Measurements from ENCODE around the gene MAN2B2. TPM values are rescaled to one million over a fixed set of nuclear protein-coding genes. Genes with fewer than 3 reads are reported as not detected.
A peak's percentile ranks its signal among the peaks of the same experiment; 100 is the strongest.

The MAN2B2 gene
- total and polyA plus RNA-seq, 2 of the 8 experiments (the other 6 are each of a cell fraction or from before 2014, with no cell fraction given) = 3.3 to 4.0 TPM

- Histone ChIP-seq H3K36me3 (ENCODE audit: control insufficient read depth in 2 of 4, insufficient read depth in 4 of 4, low read length in 3 of 4) (no peaks in the 10 kb centered on the region), H2BK20ac (ENCODE audit: low read length) (no peak overlapping the region), H2AFZ (ENCODE audit: low read length) (peak overlapping the region; percentile 43), H2AK5ac (ENCODE audit: low read depth, low read length) (no peak overlapping the region), H4K91ac (replicated peaks; ENCODE audit: insufficient read length, low read length) (no peak overlapping the region), H2BK120ac (replicated peaks; ENCODE audit: low read depth, low read length) (no peak overlapping the region), H2BK12ac (ENCODE audit: low read depth, low read length) (no peak overlapping the region), H3K18ac (ENCODE audit: extremely low read depth, low read length) (peak overlapping the region; percentile 60), H2BK15ac (ENCODE audit: low read length) (no peak overlapping the region; the same call in 1 of the 2 replicates), H3K56ac (replicated peaks; ENCODE audit: insufficient read length, low read depth, low read length) (no peak overlapping the region), H3K27ac (ENCODE audit: low read depth, low read length) (no peak overlapping the region), H3K79me1 (ENCODE audit: low read depth, low read length) (no peaks in the 10 kb centered on the region), H3K23me2 (ENCODE audit: low read depth, low read length) (peaks cover 6% of the 10 kb centered on the region; the same call in 1 of the 2 replicates), H4K20me1 (replicated peaks in 1 of 2; ENCODE audit: control insufficient read depth in 1 of 2, insufficient read depth in 2 of 2, low read length in 2 of 2) (no peaks in the 10 kb centered on the region), H3K9ac (replicated peaks in 1 of 4; ENCODE audit: extremely low read depth in 1 of 4, low read depth in 3 of 4, low read length in 3 of 4) (no peak overlapping the region; a peak in 1 of 7 replicates), H3K9me3 (ENCODE audit: insufficient read depth in 2 of 2, low read depth in 1 of 2, low read length in 1 of 2) (no peaks in the 10 kb centered on the region), H4K5ac (ENCODE audit: insufficient read length, low read depth, low read length) (no peak overlapping the region), H4K8ac (ENCODE audit: extremely low read depth, insufficient read depth, low read length) (no peak overlapping the region; the same call in 1 of the 2 replicates), H3K23ac (ENCODE audit: insufficient read length) (no peak overlapping the region), H3K4me1 (replicated peaks in 1 of 4; ENCODE audit: control insufficient read depth in 3 of 4, insufficient read depth in 4 of 4, low read length in 3 of 4) (no peaks in the 10 kb centered on the region; a peak in 2 of 7 replicates), H3K4me2 (ENCODE audit: insufficient read depth in 1 of 2, low read depth in 2 of 2, low read length in 2 of 2) (peak overlapping the region; percentile 73 to 90), H3K14ac (ENCODE audit: insufficient read length) (no peak overlapping the region), H2BK5ac (ENCODE audit: low read depth, low read length) (peak overlapping the region; percentile 52; the same call in 1 of the 2 replicates), H3K4ac (replicated peaks; ENCODE audit: insufficient read length, low read depth, low read length) (no peak overlapping the region), H3K27me3 (replicated peaks in 1 of 4; ENCODE audit: control insufficient read depth in 3 of 4, extremely low read depth in 1 of 4, insufficient read depth in 3 of 4, low read length in 3 of 4) (peaks cover 0 to 24% (median 16%) of the 10 kb centered on the region in 4 experiments; a peak in 5 of 7 replicates), H3K4me3 (ENCODE audit: extremely low read depth in 1 of 4, insufficient read depth in 2 of 4, low read depth in 3 of 4, low read length in 4 of 4) (peak overlapping the region; percentile 28 to 56 (median 36); a peak in 7 of 8 replicates), H3K79me2 (ENCODE audit: control insufficient read depth in 1 of 2, insufficient read depth in 2 of 2, low read length in 2 of 2) (no peaks in the 10 kb centered on the region)
- peak in 1 of 2 experiments; percentile 73 for DNase-seq (ENCODE audit: low read depth in 1 of 2, low spot score in 2 of 2)
- FAIRE-seq = no peak
- ChIA-PET POLR2A (ENCODE audit: partially characterized antibody) (interaction anchor here (0.7 to 1.5 kb wide), 7 partner anchors 12 to 27 kb away, joined by 3 to 5 read pairs (median 4); partner anchors contain the start of gene MRFAP1), CTCF (ENCODE audit: partially characterized antibody) (interaction anchor here (0.6 to 2.2 kb wide), 9 partner anchors 16 to 1248 kb away, joined by 3 to 8 read pairs (median 3); a partner anchor contains a TSS)
- WGBS, 2 experiments (ENCODE audit: extremely low coverage in 1 of 2, insufficient coverage in 1 of 2, insufficient read length in 1 of 2, insufficient replicate concordance in 2 of 2, low coverage in 1 of 2, low lambda C conversion rate in 2 of 2, missing lambda C conversion rate in 1 of 2) = 16% methylated on average over 37 of the region's 52 CpGs; no CpG with 5 or more reads in 1 of the 2 experiments
- peak; percentile 53; the same call in 1 of the 2 replicates for TF ChIP-seq EGR1 (IDR thresholded peaks at IDR 0.05; ENCODE audit: borderline replicate concordance, low read depth, low read length)
- TF ChIP-seq YY1 (IDR thresholded peaks at IDR 0.05; ENCODE audit: low read depth, low read length) = 0 out of 2 replicates have a peak, but pooled peaks have one; percentile 36
- no peak for TF ChIP-seq EP300 (IDR thresholded peaks at IDR 0.05; ENCODE audit: borderline replicate concordance in 1 of 2, low read depth in 2 of 2, low read length in 2 of 2)
- TF ChIP-seq BACH1 (IDR thresholded peaks at IDR 0.05; ENCODE audit: low read length) = 0 out of 2 replicates have a peak, but pooled peaks have one; percentile 5
- TF ChIP-seq FOSL1 (IDR thresholded peaks at IDR 0.05; ENCODE audit: insufficient read depth, low read depth, low read length) = no peak
- TF ChIP-seq TAF7 (optimal IDR thresholded peaks at IDR 0.05; ENCODE audit: borderline replicate concordance, low read depth, low read length) = peak; percentile 15
- TF ChIP-seq BCL11A (IDR thresholded peaks at IDR 0.05; ENCODE audit: low read depth in 2 of 2, low read length in 2 of 2) = no peak
- no peak for TF ChIP-seq TEAD4 (IDR thresholded peaks at IDR 0.05; ENCODE audit: low read depth, low read length)
- no peak for TF ChIP-seq TBP (IDR thresholded peaks at IDR 0.05; ENCODE audit: low read depth, low read length)
- TF ChIP-seq NANOG (IDR thresholded peaks at IDR 0.05; ENCODE audit: insufficient read depth, low read depth, low read length, poor library complexity, severe bottlenecking) = no peak
- TF ChIP-seq GABPA (IDR thresholded peaks at IDR 0.05; ENCODE audit: borderline replicate concordance, insufficient read depth, low read length) = peak; percentile 66; the same call in 1 of the 2 replicates
- peak; percentile 82 for TF ChIP-seq MAX (IDR thresholded peaks at IDR 0.05)
These were observed 83.6 kb downstream of the MAN2B2 start for GRCh38 chr4:6658597-6659075.

Data from H1 (cell line).